NCI-H82 (cell line): ENCODE results near the gene CSMD2.

Experiments
- DNase-seq: peaks from one replicate; lab custom pipeline; 2025; lab: John Stamatoyannopoulos, UW

CSMD2 gene

GRCh38 chr1:33640114-33640660 is 524.8 kb downstream of the CSMD2 start:
- DNase-seq = no peak

GRCh38 chr1:33637846-33638440 is 527.1 kb downstream of the CSMD2 start:
- no peak for DNase-seq

GRCh38 chr1:33636209-33636608 is 528.8 kb downstream of the CSMD2 start:
- DNase-seq = no peak

- DNase-seq = no peak
These were observed 529.6 kb downstream of the CSMD2 start for GRCh38 chr1:33635336-33636012.

- peak; percentile 65 for DNase-seq
These were observed 530.2 kb downstream of the CSMD2 start for GRCh38 chr1:33634806-33635205.

- no peak for DNase-seq
These were observed 530.9 kb downstream of the CSMD2 start for GRCh38 chr1:33634143-33634542.

- peak; percentile 95 for DNase-seq
These were observed 531.8 kb downstream of the CSMD2 start for GRCh38 chr1:33633019-33633801.

GRCh38 chr1:33630686-33631085 is 534.3 kb downstream of the CSMD2 start:
- no peak for DNase-seq

- no peak for DNase-seq
These were observed 538.2 kb downstream of the CSMD2 start for GRCh38 chr1:33626801-33627200.

- peak; percentile 29 for DNase-seq
These were observed 539.8 kb downstream of the CSMD2 start for GRCh38 chr1:33624991-33625870.

- no peak for DNase-seq
These were observed 540.6 kb downstream of the CSMD2 start for GRCh38 chr1:33624261-33624990.

- DNase-seq = no peak
These were observed 541.2 kb downstream of the CSMD2 start for GRCh38 chr1:33623811-33624210.

GRCh38 chr1:33622757-33623156 is 542.3 kb downstream of the CSMD2 start:
- no peak for DNase-seq

GRCh38 chr1:33618636-33619035 is 546.4 kb downstream of the CSMD2 start:
- DNase-seq = no peak

GRCh38 chr1:33617451-33617850 is 547.6 kb downstream of the CSMD2 start:
- DNase-seq = no peak

- DNase-seq = peak; percentile 28
These were observed 548.2 kb downstream of the CSMD2 start for GRCh38 chr1:33616780-33617179.

- no peak for DNase-seq
These were observed 549.5 kb downstream of the CSMD2 start for GRCh38 chr1:33615546-33615945.

GRCh38 chr1:33610864-33611455 is 554.1 kb downstream of the CSMD2 start:
- DNase-seq = no peak

GRCh38 chr1:33610391-33610790 is 554.6 kb downstream of the CSMD2 start:
- DNase-seq = no peak

GRCh38 chr1:33609739-33610138 is 555.3 kb downstream of the CSMD2 start:
- peak; percentile 88 for DNase-seq
